Thymus (tissue), 14 donors: ENCODE data around the gene VKORC1. TPM values are rescaled to one million over a fixed set of nuclear protein-coding genes. Genes with fewer than 3 reads are reported as not detected.
"Not testable (repeated sequence)": the region's sequence is repeated elsewhere in the genome, so short reads cannot be mapped to it uniquely, and the experiment has no call there.

Experiments used
- DNase-seq, 9 donors: peaks; one replicate each; pipeline ENCODE4 v3.0.0-alpha.2; 2013; ENCODE audit warnings: low spot score in 9 of 9, low read depth in 6 of 9, missing footprints in 1 of 9
- H3K27ac ChIP-seq, 2 donors: one replicate each; pipeline ENCODE4 v1.5.1; 2013; ENCODE audit warnings: control low read depth in 1 of 2, low read depth in 1 of 2, low read length in 1 of 2, mild to moderate bottlenecking in 1 of 2, moderate library complexity in 1 of 2
- H3K27me3 ChIP-seq, 2 donors: one replicate each; pipeline ENCODE4 v1.5.1; 2013; ENCODE audit warnings: low read length in 1 of 2; ENCODE audit not compliant: control insufficient read depth in 2 of 2, insufficient read depth in 1 of 2
- H3K36me3 ChIP-seq, 2 donors: one replicate each; pipeline ENCODE4 v1.5.1; 2013; ENCODE audit warnings: low read length in 1 of 2, mild to moderate bottlenecking in 1 of 2, moderate library complexity in 1 of 2; ENCODE audit not compliant: control insufficient read depth in 2 of 2, insufficient read depth in 2 of 2
- H3K4me1 ChIP-seq, 2 donors: one replicate each; pipeline ENCODE4 v1.5.1; 2013; ENCODE audit warnings: low read length in 2 of 2; ENCODE audit not compliant: control insufficient read depth in 2 of 2, insufficient read depth in 2 of 2
- H3K4me3 ChIP-seq, 2 donors: one replicate each; pipeline ENCODE4 v1.5.1; 2013; ENCODE audit warnings: low read length in 2 of 2, control low read depth in 1 of 2, mild to moderate bottlenecking in 1 of 2
- H3K9me3 ChIP-seq, 2 donors: one replicate each; pipeline ENCODE4 v1.5.1; 2013; ENCODE audit warnings: low read length in 1 of 2, mild to moderate bottlenecking in 1 of 2; ENCODE audit not compliant: control insufficient read depth in 2 of 2, insufficient read depth in 1 of 2
- WGBS: extraction: QIAGEN DNeasy Blood & Tissue Kit; methylation state at CpG from one replicate; pipeline ENCODE4 v1.1.7; 2013; 5-methylcytosine and 5-hydroxymethylcytosine counted together
- long read RNA-seq, 10 donors: transcript quantifications; one replicate each; lab custom pipeline, GENCODE V29; 2026
- polyA plus RNA-seq: library from polyadenylated mRNA; stranded (reverse); fragments of 200-250 nt; gene quantifications from one replicate; pipeline ENCODE4 v1.2.3, GENCODE V29; 2013
- total RNA-seq: library from RNA; stranded (reverse); fragments of 120-200 nt; gene quantifications from one replicate; pipeline ENCODE4 v1.2.4, GENCODE V29; 2013
- donor health status: healthy.

Gene VKORC1
- total RNA-seq (36.0 TPM), polyA plus RNA-seq (48.7 TPM)
- long read RNA-seq, donor 1, partial matches to known transcripts, result 0 of 4 reads
- long read RNA-seq, donor 1, other reads (novel, unspliced or antisense), result 0 of 4 reads
- long read RNA-seq, donor 2, result 0 reads
- long read RNA-seq, donor 3, transcript VKORC1-203 (2 exons, 901 nt), result minor isoform, 10 of 86 reads
- long read RNA-seq, donor 3, transcript VKORC1-205 (3 exons, 1,012 nt), result major isoform, 34 of 86 reads
- long read RNA-seq, donor 3, transcript VKORC1-207 (2 exons, 461 nt), result minor isoform, 20 of 86 reads
- long read RNA-seq, donor 3, partial matches to known transcripts, result 22 of 86 reads
- long read RNA-seq, donor 3, other reads (novel, unspliced or antisense), result 0 of 86 reads
- long read RNA-seq, donor 4, transcript VKORC1-205 (3 exons, 1,012 nt), result major isoform, 16 of 33 reads
- long read RNA-seq, donor 4, transcript VKORC1-207 (2 exons, 461 nt), result minor isoform, 9 of 33 reads
- long read RNA-seq, donor 4, partial matches to known transcripts, result 5 of 33 reads
- long read RNA-seq, donor 4, other reads (novel, unspliced or antisense), result 0 of 33 reads
- long read RNA-seq, donor 5, transcript VKORC1-205 (3 exons, 1,012 nt), result major isoform, 52 of 113 reads
- long read RNA-seq, donor 5, transcript VKORC1-207 (2 exons, 461 nt), result minor isoform, 39 of 113 reads
- long read RNA-seq, donor 5, transcript VKORC1-203 (2 exons, 901 nt), result minor isoform, 15 of 113 reads
- long read RNA-seq, donor 5, partial matches to known transcripts, result 0 of 113 reads
- long read RNA-seq, donor 5, other reads (novel, unspliced or antisense), result 5 of 113 reads
- long read RNA-seq, donor 6, transcript VKORC1-203 (2 exons, 901 nt), result minor isoform, 8 of 49 reads
- long read RNA-seq, donor 6, transcript VKORC1-205 (3 exons, 1,012 nt), result major isoform, 21 of 49 reads
- long read RNA-seq, donor 6, transcript VKORC1-207 (2 exons, 461 nt), result minor isoform, 20 of 49 reads
- long read RNA-seq, donor 6, partial matches to known transcripts, result 0 of 49 reads
- long read RNA-seq, donor 6, other reads (novel, unspliced or antisense), result 0 of 49 reads
- long read RNA-seq, donor 7, transcript VKORC1-207 (2 exons, 461 nt), result minor isoform, 15 of 73 reads
- long read RNA-seq, donor 7, transcript VKORC1-205 (3 exons, 1,012 nt), result major isoform, 23 of 73 reads
- long read RNA-seq, donor 7, transcript VKORC1-203 (2 exons, 901 nt), result minor isoform, 20 of 73 reads
- long read RNA-seq, donor 7, partial matches to known transcripts, result 15 of 73 reads
- long read RNA-seq, donor 7, other reads (novel, unspliced or antisense), result 0 of 73 reads
- long read RNA-seq, donor 8, transcript VKORC1-203 (2 exons, 901 nt), result minor isoform, 5 of 33 reads
- long read RNA-seq, donor 8, transcript VKORC1-205 (3 exons, 1,012 nt), result major isoform, 22 of 33 reads
- long read RNA-seq, donor 8, transcript VKORC1-207 (2 exons, 461 nt), result minor isoform, 6 of 33 reads
- long read RNA-seq, donor 8, partial matches to known transcripts, result 0 of 33 reads
- long read RNA-seq, donor 8, other reads (novel, unspliced or antisense), result 0 of 33 reads
- long read RNA-seq, donor 9, transcript VKORC1-203 (2 exons, 901 nt), result minor isoform, 6 of 40 reads
- long read RNA-seq, donor 9, transcript VKORC1-205 (3 exons, 1,012 nt), result major isoform, 20 of 40 reads
- long read RNA-seq, donor 9, transcript VKORC1-207 (2 exons, 461 nt), result minor isoform, 8 of 40 reads
- long read RNA-seq, donor 9, partial matches to known transcripts, result 5 of 40 reads
- long read RNA-seq, donor 9, other reads (novel, unspliced or antisense), result 0 of 40 reads
- long read RNA-seq, donor 10, transcript VKORC1-205 (3 exons, 1,012 nt), result major isoform, 26 of 38 reads
- long read RNA-seq, donor 10, transcript VKORC1-207 (2 exons, 461 nt), result minor isoform, 6 of 38 reads
- long read RNA-seq, donor 10, transcript VKORC1-203 (2 exons, 901 nt), result minor isoform, 6 of 38 reads
- long read RNA-seq, donor 10, partial matches to known transcripts, result 0 of 38 reads
- long read RNA-seq, donor 10, other reads (novel, unspliced or antisense), result 0 of 38 reads

GRCh38 chr16:31094424-31095120, at the start of gene VKORC1:
TSS of gene VKORC1 (minus strand) at chr16:31094797. CDS start at chr16:31094729, 68 bp downstream.
- peaks cover 0 to 4% of the 10 kb centered on the region in 2 donors for H3K9me3 ChIP-seq
- peak within 1 kb of the TSS; percentile 79 to 90 for H3K4me3 ChIP-seq
- WGBS, result under 1% methylated on average over 69 of the region's 69 CpGs
- peaks cover 14 to 19% of the 10 kb centered on the region in 2 donors for H3K36me3 ChIP-seq
- H3K4me1 ChIP-seq, result peaks cover 10 to 18% of the 10 kb centered on the region in 2 donors
- peak; percentile 65 to 93 (median 82) for DNase-seq
- peak within 1 kb of the TSS; percentile 97 for H3K27ac ChIP-seq
- H3K27me3 ChIP-seq, result no peaks in the 10 kb centered on the region

- Histone ChIP-seq H3K36me3 (no peaks in the 10 kb centered on the region), H3K4me1 (peaks cover 10 to 22% of the 10 kb centered on the region in 2 donors), H3K27ac (no peak overlapping the region), H3K4me3 (no peak overlapping the region), H3K9me3 (peaks cover 1 to 3% of the 10 kb centered on the region in 2 donors), H3K27me3 (peaks cover 0 to 25% of the 10 kb centered on the region in 2 donors)
- WGBS, result over 99% methylated on average over 8 of the region's 8 CpGs
- no peak for DNase-seq
These were observed 49.1 kb upstream of the VKORC1 start for GRCh38 chr16:31143694-31144148.

- H3K4me3 ChIP-seq, result peak overlapping the region in 1 of 2 donors; percentile 64
- peaks cover 1 to 3% of the 10 kb centered on the region in 2 donors for H3K9me3 ChIP-seq
- peak overlapping the region in 1 of 2 donors; percentile 81 for H3K27ac ChIP-seq
- peaks cover 10 to 22% of the 10 kb centered on the region in 2 donors for H3K4me1 ChIP-seq
- H3K36me3 ChIP-seq, result no peaks in the 10 kb centered on the region
- 83% methylated on average over 22 of the region's 22 CpGs for WGBS
- H3K27me3 ChIP-seq, result peaks cover 0 to 19% of the 10 kb centered on the region in 2 donors
- peak in 1 of 9 donors; percentile 28 for DNase-seq
These were observed 48.6 kb upstream of the VKORC1 start for GRCh38 chr16:31143011-31143693.

GRCh38 chr16:31142109-31143010, 47.8 kb upstream of the VKORC1 start:
- Histone ChIP-seq H3K27me3 (peaks cover 0 to 12% of the 10 kb centered on the region in 2 donors), H3K27ac (peak overlapping the region; percentile 79 to 81), H3K4me1 (peaks cover 10 to 22% of the 10 kb centered on the region in 2 donors), H3K36me3 (no peaks in the 10 kb centered on the region), H3K9me3 (peaks cover 1 to 3% of the 10 kb centered on the region in 2 donors), H3K4me3 (peak overlapping the region; percentile 19 to 64)
- DNase-seq, result peak; percentile 93 to 99 (median 98)
- 9% methylated on average over 89 of the region's 89 CpGs for WGBS

GRCh38 chr16:31141489-31142108, 47.0 kb upstream of the VKORC1 start:
- Histone ChIP-seq H3K4me1 (peaks cover 10 to 22% of the 10 kb centered on the region in 2 donors), H3K9me3 (peaks cover 1 to 3% of the 10 kb centered on the region in 2 donors), H3K27me3 (peaks cover 0 to 6% of the 10 kb centered on the region in 2 donors), H3K4me3 (peak overlapping the region; percentile 19 to 64), H3K36me3 (no peaks in the 10 kb centered on the region), H3K27ac (peak overlapping the region; percentile 22 to 79)
- peak in 1 of 9 donors; percentile 56 for DNase-seq
- 62% methylated on average over 10 of the region's 10 CpGs for WGBS

GRCh38 chr16:31141071-31141469, 46.5 kb upstream of the VKORC1 start:
- H3K27me3 ChIP-seq, H3K36me3 ChIP-seq, DNase-seq, H3K9me3 ChIP-seq, H3K4me3 ChIP-seq: not testable (repeated sequence)
- Histone ChIP-seq H3K27ac (peak overlapping the region; percentile 22 to 79), H3K4me1 (peaks cover 10 to 22% of the 10 kb centered on the region in 2 donors)
- 95% methylated on average over 9 of the region's 9 CpGs for WGBS
